NCI-H128 (cell line): ENCODE measurements around the gene FOXK1.
"Not testable (repeated sequence)": the region's sequence is repeated elsewhere in the genome, so short reads cannot be mapped to it uniquely, and the experiment has no call there.

ENCODE experiments used
- DNase-seq: peaks from one replicate; lab custom pipeline; 2025; ENCODE audit not compliant: unreplicated experiment; lab: John Stamatoyannopoulos, UW

Gene FOXK1

DNA sequence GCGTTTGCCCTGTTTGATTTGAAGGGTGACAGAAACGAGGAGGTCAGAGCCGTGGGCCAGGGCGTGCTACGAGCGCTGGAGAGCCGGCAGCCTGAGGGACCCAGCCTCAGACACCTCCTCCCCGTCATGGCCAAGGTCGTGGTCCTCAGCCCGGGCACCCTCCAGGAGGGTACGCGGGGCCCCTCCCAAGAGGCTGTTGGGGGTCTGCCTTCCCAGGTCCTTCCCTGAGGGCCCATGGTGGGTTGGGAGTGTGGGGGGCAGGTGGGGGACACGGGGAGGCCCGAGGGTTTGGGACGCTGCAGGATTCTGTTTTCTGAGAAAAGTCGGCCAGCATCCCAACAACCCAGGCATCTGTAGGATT lies 101.2 kb downstream of the FOXK1 start:
- DNase-seq: no peak

GRCh38 chr7:4783762-4784351 lies 101.8 kb downstream of the FOXK1 start:
- DNase-seq: no peak

DNA sequence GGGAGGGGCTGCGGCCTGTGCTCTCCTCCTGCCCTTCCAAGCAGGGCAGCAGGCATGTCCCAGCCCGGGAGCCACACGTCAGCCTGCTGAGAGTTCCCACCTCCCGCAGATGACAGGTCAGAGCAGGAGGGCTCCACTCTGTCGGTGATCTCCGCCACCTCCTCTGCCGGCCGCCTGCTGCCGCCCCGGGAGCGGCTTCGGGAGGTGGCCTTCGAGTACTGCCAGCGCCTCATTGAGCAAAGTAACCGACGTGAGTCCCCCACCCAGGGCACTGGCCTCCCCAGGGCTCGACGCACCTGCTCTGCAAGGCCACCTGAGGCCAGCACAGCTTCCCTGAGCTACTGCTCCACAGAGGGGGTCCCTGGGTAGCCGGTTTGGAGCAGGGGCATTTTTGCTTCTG lies 102.7 kb downstream of the FOXK1 start:
- DNase-seq: no peak

- no peak for DNase-seq
Observed at GRCh38 chr7:4785371-4785770, 103.3 kb downstream of the FOXK1 start.

GRCh38 chr7:4786015-4786414 lies 103.9 kb downstream of the FOXK1 start:
- no peak for DNase-seq

DNA sequence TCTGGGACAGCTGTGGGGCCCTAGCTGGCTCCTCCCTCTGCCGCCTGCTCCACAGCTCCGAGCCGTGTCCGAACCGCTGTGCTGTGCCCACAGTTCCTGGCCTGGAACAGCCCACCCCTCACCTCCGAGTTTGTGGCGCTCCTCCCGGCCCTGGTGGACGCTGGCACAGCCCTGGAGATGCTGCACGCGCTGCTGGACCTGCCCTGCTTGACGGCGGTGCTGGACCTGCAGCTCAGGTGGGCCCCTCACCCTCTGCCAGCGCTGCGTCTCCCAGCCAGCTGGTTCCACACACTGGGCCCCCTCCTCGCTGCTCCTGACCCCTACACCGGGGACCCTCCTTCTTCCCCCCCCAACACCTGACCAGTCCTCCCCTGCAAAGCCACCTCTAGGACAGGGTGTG lies 105.4 kb downstream of the FOXK1 start:
- no peak for DNase-seq

DNA sequence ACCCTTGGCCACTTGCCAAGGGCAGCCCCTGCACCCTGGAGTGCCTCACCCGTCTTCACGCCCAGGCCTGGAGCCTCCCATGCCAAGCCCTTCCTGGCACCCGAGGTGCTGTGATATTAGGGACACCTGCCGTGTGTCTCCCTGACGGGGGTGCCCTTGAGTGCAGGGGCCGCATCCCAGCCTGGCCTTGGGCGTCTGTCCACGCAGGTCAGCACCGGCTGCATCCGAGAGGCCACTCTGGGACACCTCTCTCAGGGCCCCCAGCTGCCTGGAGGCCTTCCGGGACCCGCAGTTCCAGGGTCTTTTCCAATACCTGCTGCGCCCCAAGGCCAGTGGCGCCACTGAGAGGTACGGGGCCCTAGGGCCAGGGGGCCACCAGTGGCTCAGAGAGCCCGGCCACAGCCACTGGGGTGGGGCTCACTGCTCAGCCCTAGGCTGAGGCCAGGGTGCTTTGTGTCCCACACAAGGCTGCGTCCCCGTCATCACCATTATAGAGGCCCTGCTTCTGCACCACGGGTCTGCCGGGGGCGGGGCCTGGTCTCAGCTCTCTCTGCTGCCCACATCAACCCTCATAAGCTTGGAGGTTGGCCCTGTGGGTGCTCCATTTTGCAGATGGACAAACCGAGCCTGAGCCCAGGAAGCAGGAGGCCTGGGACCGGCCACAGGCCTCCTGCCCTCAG lies 106.0 kb downstream of the FOXK1 start:
- no peak for DNase-seq

- DNase-seq: no peak
Observed at GRCh38 chr7:4788627-4789189, 106.6 kb downstream of the FOXK1 start.

- DNase-seq: no peak
Observed at GRCh38 chr7:4789194-4790077, 107.3 kb downstream of the FOXK1 start.

DNA sequence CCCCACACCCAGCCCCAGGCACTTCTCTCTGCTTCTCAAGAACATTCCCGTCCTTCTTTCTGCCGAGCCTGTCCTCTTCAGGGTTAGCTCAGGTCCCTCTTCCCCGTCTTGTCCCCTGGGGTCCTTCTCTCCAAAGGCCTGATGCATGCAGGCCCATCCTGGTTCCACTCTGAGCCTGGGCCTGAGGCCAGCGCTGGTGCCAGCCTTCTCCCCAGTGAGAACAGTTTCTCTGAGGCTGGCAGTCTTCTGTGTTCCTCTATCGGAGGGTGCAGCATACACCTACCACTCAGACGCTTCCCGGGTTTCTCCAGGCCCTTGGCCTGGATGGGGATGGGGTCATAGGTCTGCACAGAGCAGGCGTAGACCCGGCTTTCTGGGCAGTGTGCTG lies 108.0 kb downstream of the FOXK1 start:
- no peak for DNase-seq

- DNase-seq: no peak
Observed at GRCh38 chr7:4790516-4790991, 108.5 kb downstream of the FOXK1 start.

- no peak for DNase-seq
Observed at GRCh38 chr7:4791101-4791737, 109.1 kb downstream of the FOXK1 start.

DNA sequence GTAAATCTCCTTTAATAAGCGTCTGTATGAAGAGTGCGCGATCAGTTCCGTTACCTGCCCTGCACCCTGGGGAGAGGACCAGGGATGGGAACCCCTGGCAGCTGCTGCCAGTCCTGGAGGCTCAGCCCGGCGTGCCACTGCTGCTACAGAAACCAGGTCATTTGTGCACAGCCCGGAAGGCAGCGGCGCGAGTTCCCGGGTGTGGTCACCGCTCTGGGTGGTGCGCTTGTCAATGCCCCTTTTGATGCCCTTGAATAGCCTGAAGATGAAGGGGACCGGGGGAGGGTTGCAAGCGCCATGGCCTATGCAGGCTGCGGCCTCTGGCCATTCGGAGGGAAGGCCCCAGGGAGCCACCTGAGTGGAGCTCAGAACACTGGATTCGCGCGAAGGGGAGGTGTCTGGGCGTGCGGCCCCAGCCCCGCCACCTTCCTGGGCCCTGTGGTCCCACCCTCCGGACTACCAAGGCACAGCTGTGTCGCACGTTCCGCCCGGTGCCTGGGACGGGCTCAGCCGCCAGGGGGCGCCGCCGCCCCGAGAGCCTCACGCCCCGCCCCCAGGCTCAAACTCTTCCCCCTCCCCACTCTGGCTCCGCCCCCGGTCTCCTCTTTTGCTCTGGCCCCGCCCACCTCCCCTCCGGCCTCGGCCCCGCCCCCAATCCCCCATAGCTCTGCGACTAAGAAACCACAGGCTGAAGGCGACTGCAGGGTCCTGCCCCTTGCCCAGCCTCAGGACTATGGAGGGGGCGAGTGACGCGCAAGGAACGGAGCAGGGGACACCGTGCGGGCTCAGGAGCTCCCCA lies 109.8 kb downstream of the FOXK1 start:
- DNase-seq: no peak

DNA sequence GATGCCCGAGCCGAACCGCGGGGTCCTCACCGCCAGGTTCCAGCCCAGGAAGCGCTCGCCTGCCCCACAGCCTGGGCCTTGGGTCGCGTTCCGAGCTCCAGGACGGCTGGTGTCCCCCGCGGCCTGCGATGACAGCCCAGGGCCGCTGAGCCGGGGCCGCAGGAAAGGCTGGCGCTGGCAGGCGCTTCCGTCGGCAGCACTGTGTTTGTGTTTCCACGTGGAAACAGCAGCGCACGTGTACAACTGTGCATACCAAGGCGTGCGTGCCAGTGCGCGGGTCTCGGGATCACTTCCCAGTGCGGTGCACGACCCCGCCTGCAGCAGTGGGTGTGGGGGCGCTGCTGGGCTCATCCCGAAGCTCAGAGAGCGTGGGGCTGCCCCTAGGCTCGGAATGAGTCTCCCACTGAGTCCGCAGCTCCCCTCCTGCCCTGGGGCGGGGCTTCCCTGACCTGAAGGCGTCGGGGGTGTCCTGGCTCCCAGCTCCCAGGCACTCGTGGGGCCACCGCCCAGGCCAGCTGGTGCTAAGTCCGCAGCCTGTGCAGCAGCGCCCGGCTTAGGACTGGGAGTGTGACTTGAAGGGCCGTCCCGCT lies 110.5 kb downstream of the FOXK1 start:
- no peak for DNase-seq

- not testable (repeated sequence) for DNase-seq
Observed at GRCh38 chr7:4793385-4793993, 111.4 kb downstream of the FOXK1 start.

- not testable (repeated sequence) for DNase-seq
Observed at GRCh38 chr7:4794171-4794570, 112.1 kb downstream of the FOXK1 start.

GRCh38 chr7:4794591-4795350 lies 112.7 kb downstream of the FOXK1 start:
- no peak for DNase-seq

GRCh38 chr7:4796453-4796852 lies 114.4 kb downstream of the FOXK1 start:
- no peak for DNase-seq
